HG03571 (cell line): ENCODE data around the gene PHB1.
"Not testable (repeated sequence)": the region's sequence is repeated elsewhere in the genome, so short reads cannot be mapped to it uniquely, and the experiment has no call there.

ENCODE experiments used
- ATAC-seq: cut with Tn5 transposase; IDR thresholded peaks from one replicate; pipeline ENCODE4 v1.9.1; 2021; ENCODE audit not compliant: unreplicated experiment

PHB1 gene

GRCh38 chr17:49439673-49440571 lies 25.2 kb upstream of the PHB1 start:
- ATAC-seq = no peak

DNA sequence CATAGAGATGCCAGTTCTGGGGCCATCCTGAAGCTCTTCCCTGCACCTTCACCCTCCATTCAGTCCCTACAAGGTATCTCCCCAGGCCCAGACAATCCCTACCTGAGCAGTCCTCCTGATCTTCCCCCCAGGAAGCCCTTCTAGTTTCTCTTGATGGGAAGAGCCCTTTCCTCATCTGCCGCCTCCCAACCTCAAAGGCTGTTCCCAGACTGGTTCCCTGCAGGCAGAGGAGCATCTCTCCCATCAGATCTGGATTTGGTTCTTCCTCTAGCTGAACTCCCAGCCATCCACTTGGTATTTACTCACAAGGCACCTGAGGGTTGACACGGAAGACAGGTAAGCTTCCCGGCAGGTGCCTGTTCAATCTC lies 24.6 kb upstream of the PHB1 start:
- no peak for ATAC-seq

- no peak for ATAC-seq
Measured at GRCh38 chr17:49438436-49439278, 24.0 kb upstream of the PHB1 start.

DNA sequence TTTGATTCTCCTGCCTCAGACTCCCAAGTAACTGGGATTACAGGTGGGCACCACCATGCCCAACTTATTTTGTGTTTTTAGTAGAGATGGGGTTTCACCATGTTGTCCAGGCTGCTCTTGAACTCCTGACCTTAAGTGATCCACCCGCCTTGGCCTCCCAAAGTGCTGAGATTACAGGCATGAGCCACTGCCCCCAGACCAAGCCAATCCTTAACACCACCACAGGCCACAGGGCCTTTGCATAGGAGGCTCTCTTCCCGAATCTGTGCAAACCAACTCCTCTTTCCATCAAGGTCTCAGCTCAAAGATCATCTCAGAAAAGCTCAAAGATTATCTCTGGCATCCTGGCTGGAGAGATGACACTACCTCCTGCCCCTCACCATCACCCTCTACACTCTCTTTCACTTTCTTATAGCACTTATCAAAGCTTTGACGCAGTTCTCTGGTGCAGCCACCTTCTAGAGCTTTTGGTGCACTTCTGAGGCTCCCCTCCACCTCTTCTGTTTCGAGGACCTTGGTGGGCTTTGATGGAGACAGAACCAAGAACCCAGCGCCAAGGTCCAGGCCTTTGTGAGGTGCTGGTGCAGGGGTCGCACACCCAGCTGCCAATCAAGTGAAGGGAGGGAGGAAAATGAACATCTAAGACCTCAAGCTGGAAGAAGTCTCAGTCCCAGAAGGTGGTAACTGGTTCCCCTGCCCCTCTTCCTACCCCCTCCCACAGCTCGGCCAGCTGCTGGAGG lies 23.2 kb upstream of the PHB1 start:
- no peak for ATAC-seq

DNA sequence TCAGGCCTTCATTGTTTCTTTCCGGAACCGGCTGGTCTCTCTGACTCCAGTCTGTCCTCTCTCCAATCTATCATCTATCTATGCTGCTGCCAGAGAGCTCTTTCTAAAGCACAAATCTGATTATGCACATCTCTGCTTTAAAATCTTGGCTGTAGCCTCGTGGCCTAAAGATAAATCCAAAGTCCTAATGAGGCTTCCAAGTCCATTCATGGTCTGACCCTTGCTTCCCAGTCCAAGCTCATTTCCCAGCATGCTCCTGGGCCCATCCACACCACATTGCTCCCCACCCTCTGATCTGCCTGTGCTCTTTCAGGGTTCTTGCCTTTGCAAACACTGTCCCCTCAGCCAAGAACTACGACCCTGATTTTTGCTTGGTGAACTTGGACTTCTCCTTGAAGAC lies 21.5 kb upstream of the PHB1 start:
- no peak for ATAC-seq

GRCh38 chr17:49435671-49436029 lies 21.0 kb upstream of the PHB1 start:
- no peak for ATAC-seq

GRCh38 chr17:49434821-49435670 lies 20.4 kb upstream of the PHB1 start:
- no peak for ATAC-seq

GRCh38 chr17:49433000-49433694 lies 18.5 kb upstream of the PHB1 start:
- ATAC-seq = no peak

- no peak for ATAC-seq
Measured at GRCh38 chr17:49431743-49432142, 17.1 kb upstream of the PHB1 start.

GRCh38 chr17:49425004-49425286 lies 10.3 kb upstream of the PHB1 start:
- ATAC-seq = no peak

DNA sequence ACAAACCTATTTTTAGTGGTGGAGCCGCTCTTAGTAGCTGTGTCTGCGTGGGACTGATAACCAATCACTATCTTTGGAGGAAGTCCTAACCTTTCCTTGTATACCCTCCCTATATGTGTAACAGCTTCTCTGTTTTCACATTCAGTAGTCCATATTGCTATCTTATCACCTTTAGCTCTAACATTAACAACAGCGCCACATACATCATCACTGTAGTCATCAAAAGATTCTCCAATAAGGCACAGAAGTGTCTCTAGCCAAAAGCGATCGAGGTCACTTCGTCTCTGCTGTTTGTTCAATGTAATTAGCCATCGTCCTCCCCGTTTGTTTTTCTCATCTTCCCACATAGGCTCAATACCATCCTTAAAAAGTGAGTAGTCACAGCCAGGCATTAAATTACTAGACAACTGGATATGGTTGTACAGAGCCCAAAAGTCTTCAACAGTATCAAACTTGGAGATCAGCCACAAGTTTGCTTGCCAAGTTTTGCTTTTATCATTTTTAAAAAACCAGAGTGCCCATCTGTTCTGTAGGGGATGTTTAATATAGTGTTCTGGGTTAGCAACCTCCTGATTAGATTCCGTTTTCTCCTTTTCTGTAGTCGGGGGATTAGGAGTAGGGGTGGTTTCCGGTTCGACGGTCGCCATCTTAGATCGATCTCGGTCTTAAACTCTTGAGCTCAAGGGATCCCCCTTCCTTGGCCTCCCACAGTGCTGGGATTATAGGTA lies 9.8 kb upstream of the PHB1 start:
- ATAC-seq = not testable (repeated sequence)

DNA sequence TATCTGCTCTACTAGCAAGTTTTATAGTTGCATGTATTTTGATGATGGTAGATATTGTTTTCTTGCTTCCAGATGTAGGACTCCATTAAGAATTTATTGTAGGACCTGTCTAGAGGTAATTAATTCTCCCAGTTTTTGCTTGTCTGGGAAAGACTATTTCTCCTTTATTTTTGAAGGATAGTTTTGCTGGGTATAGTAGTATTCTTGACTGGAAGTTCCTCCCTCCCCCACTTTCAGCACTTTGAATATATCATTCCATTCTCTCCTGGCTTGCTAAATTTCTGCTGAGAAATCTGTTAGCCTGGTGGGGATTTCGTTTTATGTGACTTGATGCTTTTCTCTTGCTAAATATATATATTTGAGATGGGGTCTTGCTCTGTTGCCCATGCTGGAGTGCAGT lies 8.0 kb upstream of the PHB1 start:
- no peak for ATAC-seq

GRCh38 chr17:49419761-49420160 lies 5.1 kb upstream of the PHB1 start:
- ATAC-seq = not testable (repeated sequence)

DNA sequence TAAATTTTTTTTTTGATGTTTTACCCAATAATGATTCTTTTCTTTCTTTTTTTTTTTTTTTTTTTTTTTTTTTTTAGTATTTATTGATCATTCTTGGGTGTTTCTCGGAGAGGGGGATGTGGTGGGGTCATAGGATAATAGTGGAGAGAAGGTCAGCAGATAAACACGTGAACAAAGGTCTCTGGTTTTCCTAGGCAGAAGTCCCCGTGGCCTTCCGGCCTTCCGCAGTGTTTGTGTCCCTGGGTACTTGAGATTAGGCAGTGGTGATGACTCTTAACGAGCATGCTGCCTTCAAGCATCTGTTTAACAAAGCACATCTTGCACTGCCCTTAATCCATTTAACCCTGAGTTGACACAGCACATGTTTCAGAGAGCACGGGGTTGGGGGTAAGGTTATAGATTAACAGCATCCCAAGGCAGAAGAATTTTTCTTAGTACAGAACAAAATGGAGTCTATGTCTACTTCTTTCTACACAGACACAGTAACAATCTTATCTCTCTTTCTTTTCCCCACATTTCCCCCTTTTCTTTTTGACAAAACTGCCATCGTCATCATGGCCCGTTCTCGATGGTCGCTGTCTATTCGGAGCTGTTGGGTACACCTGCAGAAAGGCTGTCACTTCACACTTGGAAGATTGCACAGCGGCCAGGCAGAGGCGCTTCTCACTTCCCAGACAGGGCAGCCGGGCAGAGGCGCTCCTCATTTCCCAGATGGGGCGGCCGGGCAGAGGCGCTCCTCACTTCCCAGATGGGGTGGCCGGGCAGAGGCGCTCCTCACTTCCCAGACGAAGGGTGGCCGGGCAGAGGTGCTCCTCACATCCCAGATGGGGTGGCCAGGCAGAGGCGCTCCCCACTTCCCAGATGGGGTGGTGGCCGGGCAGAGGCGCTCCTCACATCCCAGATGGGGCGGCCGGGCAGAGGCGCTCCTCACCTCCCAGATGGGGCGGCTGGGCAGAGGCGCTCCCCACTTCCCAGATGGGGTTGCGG lies 4.4 kb upstream of the PHB1 start:
- not testable (repeated sequence) for ATAC-seq

- ATAC-seq = no peak
Measured at GRCh38 chr17:49414271-49414621, 436 bp downstream of the PHB1 start.

DNA sequence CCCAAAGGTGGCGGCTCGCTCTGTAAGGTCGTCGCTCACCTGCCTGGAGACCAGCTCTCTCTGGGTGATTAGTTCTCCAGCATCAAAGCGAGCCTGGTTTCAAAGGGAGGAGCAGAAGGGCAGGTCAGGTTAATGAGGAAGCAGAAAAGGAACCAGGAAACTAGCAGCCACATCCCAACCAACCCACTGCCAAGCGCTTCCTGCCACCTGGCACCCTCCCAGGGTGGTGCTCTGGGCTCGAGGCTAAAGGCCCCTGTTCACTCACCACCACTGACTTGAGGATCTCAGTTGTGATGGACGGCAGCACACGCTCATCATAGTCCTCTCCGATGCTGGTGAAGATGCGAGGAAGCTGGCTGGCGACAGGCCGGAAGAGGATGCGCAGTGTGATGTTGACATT lies 5.6 kb downstream of the PHB1 start:
- ATAC-seq = no peak

DNA sequence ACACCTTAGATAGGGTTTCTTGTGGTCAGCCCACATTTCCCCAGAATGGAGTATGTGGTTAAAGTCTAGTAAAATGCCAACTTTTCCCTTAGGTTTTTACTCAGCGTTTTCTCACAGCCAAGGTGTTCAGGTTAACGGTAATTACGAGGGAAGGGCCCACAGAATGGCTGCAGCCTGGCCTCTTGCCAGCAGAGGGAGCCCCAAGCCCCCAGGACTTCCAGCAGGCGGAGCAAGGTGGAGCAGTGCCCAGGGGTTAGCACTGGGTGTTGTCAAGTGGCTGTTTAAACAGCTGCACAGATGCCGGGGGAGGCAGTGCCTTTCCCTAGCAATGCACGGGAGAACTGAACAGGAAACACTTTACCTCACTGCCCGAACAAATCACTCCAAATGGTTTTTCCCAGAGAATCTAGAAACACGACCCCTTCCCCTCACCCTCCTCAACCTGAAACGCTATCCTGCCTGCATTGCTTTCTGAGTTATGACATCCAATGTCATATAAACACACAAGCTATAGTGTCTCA lies 6.6 kb downstream of the PHB1 start:
- no peak for ATAC-seq

DNA sequence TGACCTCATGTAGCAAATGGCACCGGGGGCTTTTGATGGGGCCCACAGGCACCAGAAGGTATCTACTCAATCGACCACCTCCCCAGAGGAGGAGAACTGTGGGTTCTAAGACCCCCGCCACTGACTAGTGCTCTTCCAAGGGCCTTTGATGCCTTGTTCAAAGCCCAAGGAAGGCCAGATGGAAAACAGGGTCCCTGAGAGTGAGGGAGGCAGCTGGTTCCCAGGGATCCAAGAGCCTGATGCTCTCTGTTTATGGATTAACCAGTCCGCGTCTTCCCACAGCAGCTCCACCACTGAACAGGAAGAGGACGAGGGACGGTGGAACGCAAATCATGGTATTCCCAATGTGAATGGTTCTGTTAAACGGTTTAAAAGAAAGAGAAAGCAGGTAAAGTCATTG lies 7.6 kb downstream of the PHB1 start:
- ATAC-seq = no peak
